ENCODE data around the gene QKI.

QKI gene

GRCh38 chr6:163586888-163587287 lies 172.4 kb downstream of the QKI start:
- TF ChIP-seq, protein P1, sequence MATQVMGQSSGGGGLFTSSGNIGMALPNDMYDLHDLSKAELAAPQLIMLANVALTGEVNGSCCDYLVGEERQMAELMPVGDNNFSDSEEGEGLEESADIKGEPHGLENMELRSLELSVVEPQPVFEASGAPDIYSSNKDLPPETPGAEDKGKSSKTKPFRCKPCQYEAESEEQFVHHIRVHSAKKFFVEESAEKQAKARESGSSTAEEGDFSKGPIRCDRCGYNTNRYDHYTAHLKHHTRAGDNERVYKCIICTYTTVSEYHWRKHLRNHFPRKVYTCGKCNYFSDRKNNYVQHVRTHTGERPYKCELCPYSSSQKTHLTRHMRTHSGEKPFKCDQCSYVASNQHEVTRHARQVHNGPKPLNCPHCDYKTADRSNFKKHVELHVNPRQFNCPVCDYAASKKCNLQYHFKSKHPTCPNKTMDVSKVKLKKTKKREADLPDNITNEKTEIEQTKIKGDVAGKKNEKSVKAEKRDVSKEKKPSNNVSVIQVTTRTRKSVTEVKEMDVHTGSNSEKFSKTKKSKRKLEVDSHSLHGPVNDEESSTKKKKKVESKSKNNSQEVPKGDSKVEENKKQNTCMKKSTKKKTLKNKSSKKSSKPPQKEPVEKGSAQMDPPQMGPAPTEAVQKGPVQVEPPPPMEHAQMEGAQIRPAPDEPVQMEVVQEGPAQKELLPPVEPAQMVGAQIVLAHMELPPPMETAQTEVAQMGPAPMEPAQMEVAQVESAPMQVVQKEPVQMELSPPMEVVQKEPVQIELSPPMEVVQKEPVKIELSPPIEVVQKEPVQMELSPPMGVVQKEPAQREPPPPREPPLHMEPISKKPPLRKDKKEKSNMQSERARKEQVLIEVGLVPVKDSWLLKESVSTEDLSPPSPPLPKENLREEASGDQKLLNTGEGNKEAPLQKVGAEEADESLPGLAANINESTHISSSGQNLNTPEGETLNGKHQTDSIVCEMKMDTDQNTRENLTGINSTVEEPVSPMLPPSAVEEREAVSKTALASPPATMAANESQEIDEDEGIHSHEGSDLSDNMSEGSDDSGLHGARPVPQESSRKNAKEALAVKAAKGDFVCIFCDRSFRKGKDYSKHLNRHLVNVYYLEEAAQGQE (IDR thresholded peaks at IDR 0.05; ENCODE audit: low read depth) = no peak
- TF ChIP-seq CEBPB (IDR thresholded peaks at IDR 0.05) (no peak), RAD21 (IDR thresholded peaks at IDR 0.05; ENCODE audit: low read depth) (no peak), TAF1 (IDR thresholded peaks at IDR 0.05; ENCODE audit: low read depth) (no peak), CREB1 (IDR thresholded peaks at IDR 0.05; ENCODE audit: low read depth) (no peak), USF1 (IDR thresholded peaks at IDR 0.05) (no peak), TCF12 (IDR thresholded peaks at IDR 0.05; ENCODE audit: low read depth) (no peak), FOXM1 (IDR thresholded peaks at IDR 0.05; ENCODE audit: borderline replicate concordance, low read depth) (no peak), TEAD4 (IDR thresholded peaks at IDR 0.05) (no peak), EP300 (IDR thresholded peaks at IDR 0.05; ENCODE audit: borderline replicate concordance) (no peak), YY1 (IDR thresholded peaks at IDR 0.05; ENCODE audit: low read depth) (no peak), EGR1 (IDR thresholded peaks at IDR 0.05) (no peak), NFIC (IDR thresholded peaks at IDR 0.05) (no peak), ZBTB7A (IDR thresholded peaks at IDR 0.05; ENCODE audit: low read depth) (no peak)
- TF ChIP-seq, protein P2, sequence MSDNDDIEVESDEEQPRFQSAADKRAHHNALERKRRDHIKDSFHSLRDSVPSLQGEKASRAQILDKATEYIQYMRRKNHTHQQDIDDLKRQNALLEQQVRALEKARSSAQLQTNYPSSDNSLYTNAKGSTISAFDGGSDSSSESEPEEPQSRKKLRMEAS (IDR thresholded peaks at IDR 0.05) = no peak

GRCh38 chr6:163588220-163588919 lies 173.9 kb downstream of the QKI start:
- TF ChIP-seq TEAD4 (IDR thresholded peaks at IDR 0.05) (no peak), TCF12 (IDR thresholded peaks at IDR 0.05; ENCODE audit: low read depth) (no peak), YY1 (IDR thresholded peaks at IDR 0.05; ENCODE audit: low read depth) (no peak), ZBTB7A (IDR thresholded peaks at IDR 0.05; ENCODE audit: low read depth) (no peak), CREB1 (IDR thresholded peaks at IDR 0.05; ENCODE audit: low read depth) (no peak), TAF1 (IDR thresholded peaks at IDR 0.05; ENCODE audit: low read depth) (no peak)
- TF ChIP-seq, protein P1 (IDR thresholded peaks at IDR 0.05; ENCODE audit: low read depth) = no peak
- TF ChIP-seq, protein P2 (IDR thresholded peaks at IDR 0.05) = no peak

- TF ChIP-seq NFIC (IDR thresholded peaks at IDR 0.05) (no peak), TEAD4 (IDR thresholded peaks at IDR 0.05) (no peak), CREB1 (IDR thresholded peaks at IDR 0.05; ENCODE audit: low read depth) (no peak), YY1 (IDR thresholded peaks at IDR 0.05; ENCODE audit: low read depth) (no peak), TAF1 (IDR thresholded peaks at IDR 0.05; ENCODE audit: low read depth) (no peak), RAD21 (IDR thresholded peaks at IDR 0.05; ENCODE audit: low read depth) (no peak), TCF12 (IDR thresholded peaks at IDR 0.05; ENCODE audit: low read depth) (no peak), EGR1 (IDR thresholded peaks at IDR 0.05) (no peak), ZBTB7A (IDR thresholded peaks at IDR 0.05; ENCODE audit: low read depth) (no peak), CEBPB (IDR thresholded peaks at IDR 0.05) (no peak), FOXM1 (IDR thresholded peaks at IDR 0.05; ENCODE audit: borderline replicate concordance, low read depth) (no peak), EP300 (IDR thresholded peaks at IDR 0.05; ENCODE audit: borderline replicate concordance) (no peak), USF1 (IDR thresholded peaks at IDR 0.05) (no peak)
- TF ChIP-seq, protein P2 (IDR thresholded peaks at IDR 0.05) = no peak
- TF ChIP-seq, protein P1 (IDR thresholded peaks at IDR 0.05; ENCODE audit: low read depth) = no peak
Observed at GRCh38 chr6:163589387-163589786, 174.9 kb downstream of the QKI start.

- TF ChIP-seq TEAD4 (IDR thresholded peaks at IDR 0.05) (no peak), TAF1 (IDR thresholded peaks at IDR 0.05; ENCODE audit: low read depth) (no peak), FOXM1 (IDR thresholded peaks at IDR 0.05; ENCODE audit: borderline replicate concordance, low read depth) (no peak), CEBPB (IDR thresholded peaks at IDR 0.05) (no peak), EGR1 (IDR thresholded peaks at IDR 0.05) (no peak), CREB1 (IDR thresholded peaks at IDR 0.05; ENCODE audit: low read depth) (no peak), NFIC (IDR thresholded peaks at IDR 0.05) (no peak), ZBTB7A (IDR thresholded peaks at IDR 0.05; ENCODE audit: low read depth) (no peak), YY1 (IDR thresholded peaks at IDR 0.05; ENCODE audit: low read depth) (no peak)
- TF ChIP-seq, protein P2 (IDR thresholded peaks at IDR 0.05) = no peak
Observed at GRCh38 chr6:163592872-163593271, 178.4 kb downstream of the QKI start.
